Coronary artery (tissue), 2 donors: ENCODE results near the gene CHMP4A.
A peak's percentile ranks its signal among the peaks of the same experiment; 100 is the strongest.

Source experiments
- DNase-seq: peaks from one replicate; pipeline ENCODE4 v3.0.0-alpha.2; 2017; ENCODE audit warnings: low spot score
- H3K27ac ChIP-seq, 2 donors: fragments of 200-600 bp; sonication (generic); one replicate each; pipeline ENCODE4 v1.5.1; 2016 to 2019
- H3K4me3 ChIP-seq: fragments of 200-600 bp; sonication (generic); 2 replicates; pipeline ENCODE4 v1.5.1; 2016; ENCODE audit warnings: mild to moderate bottlenecking, moderate library complexity
- TF ChIP-seq, protein P1 (sequence below): fragments of 200-600 bp; sonication (generic); IDR thresholded peaks from one replicate; pipeline ENCODE4 v1.5.1; 2019; ENCODE audit warnings: antibody characterized with exemption

Gene CHMP4A

DNA sequence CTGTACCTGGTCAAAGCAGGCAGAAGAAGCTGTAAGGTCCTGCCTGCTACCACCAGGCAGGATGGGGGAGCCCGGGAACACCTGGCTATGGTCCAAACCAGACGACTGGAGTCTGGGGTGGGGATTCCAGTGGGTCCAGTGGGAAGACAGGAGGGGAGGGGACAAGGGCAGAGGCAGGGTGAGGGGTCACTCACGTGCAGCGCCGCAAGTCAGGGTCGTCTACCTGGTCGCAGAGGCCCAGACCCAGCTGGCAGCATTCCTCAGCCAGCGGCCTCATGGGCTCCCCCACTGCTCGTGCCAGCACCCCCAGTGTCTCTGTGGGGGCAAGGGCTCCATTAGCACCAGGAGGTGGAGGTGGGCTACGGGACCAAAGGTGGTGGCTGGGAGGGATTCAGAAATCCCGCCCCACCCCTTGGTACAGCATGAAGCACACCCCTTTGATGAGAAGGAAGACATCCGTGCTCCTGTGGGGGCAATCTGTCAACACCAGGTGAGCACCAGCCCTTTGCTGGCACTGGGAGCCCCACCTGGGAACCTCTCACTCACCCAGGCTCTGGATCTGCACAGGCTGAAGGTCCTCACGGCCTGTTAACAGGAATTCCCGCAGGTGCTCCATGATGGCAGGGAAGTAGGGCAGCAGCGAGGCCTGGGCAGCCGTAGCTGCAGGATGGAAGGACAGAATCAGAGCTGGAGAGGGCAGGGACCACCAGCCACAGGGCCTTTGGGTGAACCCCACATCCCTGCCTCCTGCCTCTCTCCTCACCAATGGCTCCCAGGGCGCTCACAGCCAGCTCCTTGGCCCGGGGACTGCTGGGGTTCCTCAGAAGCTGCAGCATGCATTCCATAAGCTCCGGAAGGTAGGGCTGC is 29.0 kb downstream of the CHMP4A start:
- no peak overlapping the region for H3K27ac ChIP-seq
- TF ChIP-seq, protein P1, sequence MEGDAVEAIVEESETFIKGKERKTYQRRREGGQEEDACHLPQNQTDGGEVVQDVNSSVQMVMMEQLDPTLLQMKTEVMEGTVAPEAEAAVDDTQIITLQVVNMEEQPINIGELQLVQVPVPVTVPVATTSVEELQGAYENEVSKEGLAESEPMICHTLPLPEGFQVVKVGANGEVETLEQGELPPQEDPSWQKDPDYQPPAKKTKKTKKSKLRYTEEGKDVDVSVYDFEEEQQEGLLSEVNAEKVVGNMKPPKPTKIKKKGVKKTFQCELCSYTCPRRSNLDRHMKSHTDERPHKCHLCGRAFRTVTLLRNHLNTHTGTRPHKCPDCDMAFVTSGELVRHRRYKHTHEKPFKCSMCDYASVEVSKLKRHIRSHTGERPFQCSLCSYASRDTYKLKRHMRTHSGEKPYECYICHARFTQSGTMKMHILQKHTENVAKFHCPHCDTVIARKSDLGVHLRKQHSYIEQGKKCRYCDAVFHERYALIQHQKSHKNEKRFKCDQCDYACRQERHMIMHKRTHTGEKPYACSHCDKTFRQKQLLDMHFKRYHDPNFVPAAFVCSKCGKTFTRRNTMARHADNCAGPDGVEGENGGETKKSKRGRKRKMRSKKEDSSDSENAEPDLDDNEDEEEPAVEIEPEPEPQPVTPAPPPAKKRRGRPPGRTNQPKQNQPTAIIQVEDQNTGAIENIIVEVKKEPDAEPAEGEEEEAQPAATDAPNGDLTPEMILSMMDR = no peak
- peak; percentile 72 for DNase-seq
- no peak overlapping the region for H3K4me3 ChIP-seq

DNA sequence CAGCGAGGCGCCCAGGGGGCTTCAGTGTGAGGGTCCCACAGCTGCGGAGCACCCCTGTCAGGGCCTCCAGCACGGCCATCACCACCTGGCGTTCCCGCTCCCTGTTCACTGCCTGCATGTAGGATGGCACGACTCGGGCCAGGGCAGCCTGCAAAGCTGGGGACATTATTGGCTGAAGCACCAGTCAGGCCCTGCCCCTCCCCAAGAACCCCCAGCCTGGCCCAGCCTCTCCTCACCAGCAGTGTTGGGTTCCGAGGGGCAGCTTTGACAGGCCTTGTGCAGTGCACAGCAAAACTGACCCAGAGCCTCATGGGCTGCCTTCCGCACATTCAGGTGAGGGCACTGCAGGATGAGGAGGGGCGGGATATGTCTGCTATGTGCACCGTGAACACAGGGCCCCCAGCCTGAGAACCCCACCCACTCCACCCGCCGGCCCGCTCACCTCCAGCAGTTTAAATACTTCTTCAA is 30.2 kb downstream of the CHMP4A start:
- Histone ChIP-seq H3K4me3 (no peak overlapping the region), H3K27ac (no peak overlapping the region)
- DNase-seq = peak; percentile 70
- TF ChIP-seq, protein P1 = no peak

DNA sequence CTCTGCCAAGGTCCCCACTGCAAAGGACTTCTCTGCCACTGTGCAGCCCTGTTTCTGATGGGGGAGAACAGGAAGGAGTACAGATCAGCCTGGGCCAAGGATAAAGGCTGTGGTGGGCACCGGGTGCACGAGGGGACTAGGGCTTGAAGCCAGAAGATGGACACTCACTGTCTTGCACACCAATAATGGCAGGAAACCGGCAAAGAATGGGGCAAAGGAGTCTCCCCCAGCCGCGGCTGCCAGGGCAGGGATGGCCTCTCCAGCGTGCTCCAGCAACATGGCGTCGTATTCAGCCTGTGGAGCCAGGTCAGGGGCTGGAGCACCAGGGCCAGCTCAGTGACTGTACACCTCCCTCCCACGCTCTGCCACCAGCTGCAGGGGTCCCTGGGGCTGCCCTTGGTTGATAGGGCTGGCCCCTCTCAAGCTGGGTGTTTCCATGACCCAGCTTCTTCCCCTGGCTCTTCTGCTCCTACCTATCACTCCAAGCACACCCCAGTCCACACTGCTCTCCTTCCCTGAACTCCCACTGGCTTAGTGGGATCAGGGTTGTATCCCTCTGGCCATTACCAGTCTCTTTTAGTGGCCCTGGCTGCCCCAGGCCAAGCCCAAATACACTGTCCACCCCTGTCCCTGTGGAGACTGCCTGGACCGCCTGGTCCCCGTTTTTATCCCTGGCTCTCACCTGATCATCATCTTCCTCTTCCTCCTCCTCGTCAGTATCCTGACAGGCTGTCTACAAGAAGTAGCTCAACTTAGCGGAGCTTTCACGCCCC is 31.0 kb downstream of the CHMP4A start:
- H3K27ac ChIP-seq = no peak overlapping the region
- DNase-seq = peak; percentile 71
- TF ChIP-seq, protein P1 = no peak
- no peak overlapping the region for H3K4me3 ChIP-seq

DNA sequence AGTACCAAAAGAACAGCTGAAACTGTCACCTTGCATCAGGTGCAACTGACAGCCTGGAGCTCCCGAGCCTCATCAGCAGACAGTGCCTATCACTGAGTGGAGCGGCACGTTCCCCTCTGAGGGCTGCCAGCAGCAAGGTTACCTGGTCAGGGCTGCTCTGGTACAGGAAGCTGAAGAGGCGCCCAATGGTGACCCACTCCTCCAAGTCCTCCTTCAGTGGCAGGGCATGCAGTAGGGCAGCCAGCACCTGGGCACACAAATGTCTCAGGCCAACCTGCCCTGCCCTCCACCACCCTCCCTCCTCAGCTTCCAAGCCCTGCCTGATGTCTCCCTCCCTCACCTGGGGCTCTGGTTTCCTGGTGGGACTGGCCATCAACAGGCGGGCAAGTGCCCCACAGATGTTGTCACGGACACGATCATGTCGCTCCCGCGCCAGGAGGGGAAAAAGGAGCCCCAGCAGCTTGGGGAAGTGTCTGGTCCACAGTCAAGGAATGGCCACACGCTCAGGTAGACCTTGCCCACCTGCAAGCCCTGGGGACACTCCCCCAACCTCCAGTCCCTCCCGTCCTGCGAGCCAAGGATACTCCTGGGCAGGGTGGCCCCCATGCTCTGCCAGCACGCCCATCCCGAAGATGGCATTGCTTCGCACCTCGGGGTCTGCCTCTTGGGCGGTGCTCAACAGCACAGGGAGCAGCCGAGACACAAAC is 31.8 kb downstream of the CHMP4A start:
- peak; percentile 70 for DNase-seq
- TF ChIP-seq, protein P1 = no peak
- Histone ChIP-seq H3K4me3 (no peak overlapping the region), H3K27ac (no peak overlapping the region)

DNA sequence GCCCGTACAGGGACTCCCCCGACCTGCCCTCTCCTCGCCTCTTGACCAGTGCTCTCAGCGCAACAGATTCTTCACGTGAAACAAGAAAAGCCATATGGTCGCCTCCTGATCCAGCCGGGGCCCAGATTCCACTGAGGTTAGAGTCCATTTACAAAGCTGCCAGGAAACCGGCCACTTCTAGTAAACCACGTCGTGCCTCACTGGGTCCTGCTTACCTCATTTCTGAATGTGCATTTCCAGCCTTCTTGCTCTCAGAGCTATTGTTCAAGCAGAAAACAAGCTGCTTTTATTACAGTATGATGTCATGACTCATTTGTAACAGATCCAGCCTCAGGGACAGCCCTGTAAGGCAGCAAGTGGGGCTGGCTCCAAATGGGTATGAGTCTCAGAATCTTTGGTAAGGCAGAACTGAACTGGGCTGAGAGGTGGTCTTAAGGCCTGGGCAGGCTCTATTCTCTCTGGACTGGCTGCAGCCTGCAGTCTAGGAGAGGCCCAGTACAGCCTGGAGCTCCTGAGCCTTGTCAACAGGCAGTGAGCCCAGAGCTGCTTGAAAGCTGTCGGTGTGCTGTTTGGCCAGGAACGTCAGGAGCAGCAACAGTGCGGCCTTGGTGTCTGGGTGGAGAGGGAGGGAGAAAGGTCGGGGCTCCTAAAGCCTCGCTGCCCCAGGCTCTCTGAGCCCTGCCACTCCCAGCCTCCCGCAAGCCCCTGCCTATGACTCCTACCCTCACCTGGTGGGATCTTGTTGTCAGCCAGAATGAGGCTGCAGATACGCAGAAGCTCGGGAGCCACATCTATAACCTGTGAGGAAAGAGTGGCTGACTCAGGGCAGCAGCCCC is 33.1 kb downstream of the CHMP4A start:
- Histone ChIP-seq H3K4me3 (no peak overlapping the region), H3K27ac (peak overlapping the region in 1 of 2 donors; percentile 77)
- TF ChIP-seq, protein P1 = no peak
- DNase-seq = peak; percentile 74

DNA sequence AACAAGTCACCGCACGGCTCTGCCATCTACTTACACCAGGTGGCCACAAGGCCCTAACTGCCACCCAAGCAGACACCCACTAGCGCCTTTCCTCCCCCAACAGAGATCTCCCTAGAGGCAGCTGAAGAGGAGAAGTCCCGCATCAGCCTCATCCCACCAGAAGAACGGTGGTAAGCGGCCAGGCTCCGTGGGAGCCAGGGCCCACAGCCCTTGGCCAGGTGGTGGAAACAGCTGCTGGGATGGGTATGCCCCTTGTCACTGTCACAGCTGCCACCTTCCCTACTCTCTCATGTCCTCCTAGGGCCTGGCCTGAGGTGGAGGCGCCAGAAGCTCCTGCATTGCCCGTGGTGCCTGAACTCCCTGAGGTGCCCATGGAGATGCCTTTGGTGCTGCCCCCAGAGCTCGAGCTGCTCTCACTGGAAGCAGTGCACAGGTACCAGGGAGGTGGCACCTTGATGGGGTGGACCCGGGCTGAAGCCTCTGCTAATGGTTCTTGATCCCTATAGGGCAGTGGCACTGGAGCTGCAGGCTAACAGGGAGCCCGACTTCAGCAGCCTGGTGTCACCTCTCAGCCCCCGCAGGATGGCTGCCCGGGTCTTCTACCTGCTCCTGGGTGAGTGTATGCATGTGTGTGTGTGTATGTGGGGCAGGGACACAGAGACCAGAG is 33.9 kb downstream of the CHMP4A start:
- peak; percentile 71 for DNase-seq
- TF ChIP-seq, protein P1 = no peak

More for the DNA sequence above, 33.9 kb downstream of the CHMP4A start:
- peak overlapping the region in 1 of 2 donors; percentile 77 for H3K27ac ChIP-seq
- no peak overlapping the region for H3K4me3 ChIP-seq
